ENCODE data around the gene TBK1. TPM values are rescaled to one million over a fixed set of nuclear protein-coding genes. Genes with fewer than 3 reads are reported as not detected.

The TBK1 gene
- total and polyA plus RNA-seq, 10 of the 15 experiments (the other 5 are each of a cell fraction or from before 2014, with no cell fraction given): 13.4 to 49.3 (median 37.7) TPM

DNA sequence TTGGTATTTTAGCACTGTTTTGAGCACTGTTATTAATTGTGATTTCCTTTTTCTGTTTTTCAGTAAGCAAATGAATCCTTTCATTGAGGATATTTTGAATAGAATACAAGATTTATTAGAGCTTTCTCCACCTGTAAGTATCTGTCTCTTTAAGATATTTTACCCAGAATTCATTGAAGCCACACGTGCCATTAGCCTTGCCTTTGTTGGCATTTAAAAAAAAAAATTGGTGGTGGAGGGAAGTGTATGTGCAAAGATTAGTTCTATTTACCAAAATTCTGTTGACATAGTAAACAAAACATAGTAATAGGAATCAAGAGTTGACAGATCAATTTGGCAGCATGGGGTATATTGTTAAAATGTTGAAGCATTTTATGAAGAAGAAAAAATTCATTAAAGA lies 23.9 kb upstream of the TBK1 start:
- FAIRE-seq (no peak), DNase-seq (ENCODE audit: low read depth, low spot score) (no peak), ATAC-seq (no peak)
- H2AFZ ChIP-seq (ENCODE audit: control insufficient read depth, low read depth, low read length): no peak overlapping the region
- H3K27ac ChIP-seq (ENCODE audit: control insufficient read depth, insufficient read depth): no peak overlapping the region
- CTCF ChIA-PET: interaction anchor here (0.6 kb wide), 1 partner anchor 696 kb away, joined by 3 read pairs; no protein-coding TSS in a partner anchor
- SMC1A ChIA-PET (ENCODE audit: uncharacterized antibody, unreplicated experiment): interaction anchor here (0.6 to 1.1 kb wide), 3 partner anchors 10 to 545 kb away, joined by 3 to 4 read pairs (median 3); no protein-coding TSS in a partner anchor
- peaks cover 0 to 25% of the 10 kb centered on the region in 2 experiments for H3K36me3 ChIP-seq (ENCODE audit: control insufficient read depth in 2 of 2, insufficient read depth in 2 of 2, low read length in 1 of 2)
- RAD21 ChIA-PET (ENCODE audit: unreplicated experiment): no interaction called here
- BruUV-seq (replicated peaks): no TSS peak
- no peak overlapping the region for H3K4me2 ChIP-seq (ENCODE audit: control insufficient read depth, insufficient read depth)
- no peaks in the 10 kb centered on the region for H4K20me1 ChIP-seq (ENCODE audit: control insufficient read depth, insufficient read depth)
- H3K27me3 ChIP-seq (replicated peaks in 1 of 2; ENCODE audit: control insufficient read depth in 2 of 2, insufficient read depth in 2 of 2, low read length in 1 of 2): no peaks in the 10 kb centered on the region
- H3K4me1 ChIP-seq (ENCODE audit: control insufficient read depth, insufficient read depth, low read length): no peaks in the 10 kb centered on the region
- H3K9ac ChIP-seq (ENCODE audit: control insufficient read depth, insufficient read depth, low read length): no peak overlapping the region
- 6% methylated on average over 1 of the region's 1 CpG for WGBS (ENCODE audit: insufficient coverage, insufficient replicate concordance, low lambda C conversion rate, missing lambda C conversion rate)
- no peak overlapping the region for H3K4me3 ChIP-seq
- TF ChIP-seq TCF3 (IDR thresholded peaks at IDR 0.05; ENCODE audit: borderline replicate concordance, insufficient read depth, low read depth, low read length) (no peak), SMC3 (IDR thresholded peaks at IDR 0.05; ENCODE audit: borderline replicate concordance, low read length) (no peak), SIX5 (IDR thresholded peaks at IDR 0.05; ENCODE audit: low read depth, low read length, severe bottlenecking) (no peak), MXI1 (IDR thresholded peaks at IDR 0.05; ENCODE audit: low read depth, low read length) (no peak), BCL11A (IDR thresholded peaks at IDR 0.05; ENCODE audit: low read depth, low read length) (no peak), SPI1 (IDR thresholded peaks at IDR 0.05; ENCODE audit: borderline replicate concordance, insufficient read depth, low read depth, low read length) (no peak), EED (IDR thresholded peaks at IDR 0.05; ENCODE audit: low read depth) (no peak), POLR2AphosphoS5 (IDR thresholded peaks at IDR 0.05; ENCODE audit: low read length) (no peak), ESRRA (IDR thresholded peaks at IDR 0.05; ENCODE audit: low read length) (no peak), NFYB (IDR thresholded peaks at IDR 0.05; ENCODE audit: insufficient read depth, low read depth, low read length) (no peak), ZNF622 (IDR thresholded peaks at IDR 0.05) (no peak), LARP7 (IDR thresholded peaks at IDR 0.05) (no peak), CHD4 (IDR thresholded peaks at IDR 0.05) (no peak), SMARCA5 (IDR thresholded peaks at IDR 0.05) (no peak), TCF7 (IDR thresholded peaks at IDR 0.05; ENCODE audit: borderline replicate concordance) (no peak), RFX5 (IDR thresholded peaks at IDR 0.05; ENCODE audit: low read depth, low read length) (no peak)
- TF ChIP-seq, protein P1, sequence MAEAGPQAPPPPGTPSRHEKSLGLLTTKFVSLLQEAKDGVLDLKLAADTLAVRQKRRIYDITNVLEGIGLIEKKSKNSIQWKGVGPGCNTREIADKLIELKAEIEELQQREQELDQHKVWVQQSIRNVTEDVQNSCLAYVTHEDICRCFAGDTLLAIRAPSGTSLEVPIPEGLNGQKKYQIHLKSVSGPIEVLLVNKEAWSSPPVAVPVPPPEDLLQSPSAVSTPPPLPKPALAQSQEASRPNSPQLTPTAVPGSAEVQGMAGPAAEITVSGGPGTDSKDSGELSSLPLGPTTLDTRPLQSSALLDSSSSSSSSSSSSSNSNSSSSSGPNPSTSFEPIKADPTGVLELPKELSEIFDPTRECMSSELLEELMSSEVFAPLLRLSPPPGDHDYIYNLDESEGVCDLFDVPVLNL (IDR thresholded peaks at IDR 0.05; ENCODE audit: low read depth, low read length): no peak
- TF ChIP-seq, protein P2, sequence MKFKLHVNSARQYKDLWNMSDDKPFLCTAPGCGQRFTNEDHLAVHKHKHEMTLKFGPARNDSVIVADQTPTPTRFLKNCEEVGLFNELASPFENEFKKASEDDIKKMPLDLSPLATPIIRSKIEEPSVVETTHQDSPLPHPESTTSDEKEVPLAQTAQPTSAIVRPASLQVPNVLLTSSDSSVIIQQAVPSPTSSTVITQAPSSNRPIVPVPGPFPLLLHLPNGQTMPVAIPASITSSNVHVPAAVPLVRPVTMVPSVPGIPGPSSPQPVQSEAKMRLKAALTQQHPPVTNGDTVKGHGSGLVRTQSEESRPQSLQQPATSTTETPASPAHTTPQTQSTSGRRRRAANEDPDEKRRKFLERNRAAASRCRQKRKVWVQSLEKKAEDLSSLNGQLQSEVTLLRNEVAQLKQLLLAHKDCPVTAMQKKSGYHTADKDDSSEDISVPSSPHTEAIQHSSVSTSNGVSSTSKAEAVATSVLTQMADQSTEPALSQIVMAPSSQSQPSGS (IDR thresholded peaks at IDR 0.05; ENCODE audit: low read length): no peak
- TF ChIP-seq, protein P3, sequence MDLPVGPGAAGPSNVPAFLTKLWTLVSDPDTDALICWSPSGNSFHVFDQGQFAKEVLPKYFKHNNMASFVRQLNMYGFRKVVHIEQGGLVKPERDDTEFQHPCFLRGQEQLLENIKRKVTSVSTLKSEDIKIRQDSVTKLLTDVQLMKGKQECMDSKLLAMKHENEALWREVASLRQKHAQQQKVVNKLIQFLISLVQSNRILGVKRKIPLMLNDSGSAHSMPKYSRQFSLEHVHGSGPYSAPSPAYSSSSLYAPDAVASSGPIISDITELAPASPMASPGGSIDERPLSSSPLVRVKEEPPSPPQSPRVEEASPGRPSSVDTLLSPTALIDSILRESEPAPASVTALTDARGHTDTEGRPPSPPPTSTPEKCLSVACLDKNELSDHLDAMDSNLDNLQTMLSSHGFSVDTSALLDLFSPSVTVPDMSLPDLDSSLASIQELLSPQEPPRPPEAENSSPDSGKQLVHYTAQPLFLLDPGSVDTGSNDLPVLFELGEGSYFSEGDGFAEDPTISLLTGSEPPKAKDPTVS (IDR thresholded peaks at IDR 0.05; ENCODE audit: low read depth, low read length): no peak
- TF ChIP-seq, protein P4, sequence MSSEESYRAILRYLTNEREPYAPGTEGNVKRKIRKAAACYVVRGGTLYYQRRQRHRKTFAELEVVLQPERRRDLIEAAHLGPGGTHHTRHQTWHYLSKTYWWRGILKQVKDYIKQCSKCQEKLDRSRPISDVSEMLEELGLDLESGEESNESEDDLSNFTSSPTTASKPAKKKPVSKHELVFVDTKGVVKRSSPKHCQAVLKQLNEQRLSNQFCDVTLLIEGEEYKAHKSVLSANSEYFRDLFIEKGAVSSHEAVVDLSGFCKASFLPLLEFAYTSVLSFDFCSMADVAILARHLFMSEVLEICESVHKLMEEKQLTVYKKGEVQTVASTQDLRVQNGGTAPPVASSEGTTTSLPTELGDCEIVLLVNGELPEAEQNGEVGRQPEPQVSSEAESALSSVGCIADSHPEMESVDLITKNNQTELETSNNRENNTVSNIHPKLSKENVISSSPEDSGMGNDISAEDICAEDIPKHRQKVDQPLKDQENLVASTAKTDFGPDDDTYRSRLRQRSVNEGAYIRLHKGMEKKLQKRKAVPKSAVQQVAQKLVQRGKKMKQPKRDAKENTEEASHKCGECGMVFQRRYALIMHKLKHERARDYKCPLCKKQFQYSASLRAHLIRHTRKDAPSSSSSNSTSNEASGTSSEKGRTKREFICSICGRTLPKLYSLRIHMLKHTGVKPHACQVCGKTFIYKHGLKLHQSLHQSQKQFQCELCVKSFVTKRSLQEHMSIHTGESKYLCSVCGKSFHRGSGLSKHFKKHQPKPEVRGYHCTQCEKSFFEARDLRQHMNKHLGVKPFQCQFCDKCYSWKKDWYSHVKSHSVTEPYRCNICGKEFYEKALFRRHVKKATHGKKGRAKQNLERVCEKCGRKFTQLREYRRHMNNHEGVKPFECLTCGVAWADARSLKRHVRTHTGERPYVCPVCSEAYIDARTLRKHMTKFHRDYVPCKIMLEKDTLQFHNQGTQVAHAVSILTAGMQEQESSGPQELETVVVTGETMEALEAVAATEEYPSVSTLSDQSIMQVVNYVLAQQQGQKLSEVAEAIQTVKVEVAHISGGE (CRISPR knock-in tag; IDR thresholded peaks at IDR 0.05): no peak
- no peaks in the 10 kb centered on the region for H3K9me3 ChIP-seq (replicated peaks; ENCODE audit: control insufficient read depth, insufficient read depth, low read length)
- intact Hi-C loops (cut with micrococcal nuclease; ENCODE audit: unreplicated experiment): no loop called here
- no peaks in the 10 kb centered on the region for H3K79me2 ChIP-seq (ENCODE audit: control insufficient read depth, insufficient read depth, low read length)
- POLR2A ChIA-PET: no interaction called here
- in situ Hi-C loops (cut with MboI): no loop called here

All from GM12878 (cell line).